ENCODE measurements around the gene MED26.

MED26 gene

GRCh38 chr19:16531380-16531669 lies 96.7 kb downstream of the MED26 start:
- DNase-seq = no peak

- no peak for DNase-seq
Measured at GRCh38 chr19:16530540-16531379, 97.2 kb downstream of the MED26 start.

- DNase-seq = no peak
Measured at GRCh38 chr19:16529466-16530144, 98.4 kb downstream of the MED26 start.

GRCh38 chr19:16527971-16528521 lies 100.0 kb downstream of the MED26 start:
- DNase-seq = no peak

GRCh38 chr19:16527334-16527935 lies 100.6 kb downstream of the MED26 start:
- DNase-seq = no peak

GRCh38 chr19:16525751-16526481 lies 102.1 kb downstream of the MED26 start:
- DNase-seq = no peak

GRCh38 chr19:16524991-16525734 lies 102.8 kb downstream of the MED26 start:
- no peak for DNase-seq
